Raji (cell line): ENCODE data around the gene ARAP3.

ENCODE experiments used
- POLR2A ChIP-seq: IDR thresholded peaks from 2 replicates; pipeline ENCODE4 v1.6.1; 2011; ENCODE audit warnings: low read depth, low read length, control low read depth; ENCODE audit not compliant: insufficient read depth

ARAP3 gene, protein sequence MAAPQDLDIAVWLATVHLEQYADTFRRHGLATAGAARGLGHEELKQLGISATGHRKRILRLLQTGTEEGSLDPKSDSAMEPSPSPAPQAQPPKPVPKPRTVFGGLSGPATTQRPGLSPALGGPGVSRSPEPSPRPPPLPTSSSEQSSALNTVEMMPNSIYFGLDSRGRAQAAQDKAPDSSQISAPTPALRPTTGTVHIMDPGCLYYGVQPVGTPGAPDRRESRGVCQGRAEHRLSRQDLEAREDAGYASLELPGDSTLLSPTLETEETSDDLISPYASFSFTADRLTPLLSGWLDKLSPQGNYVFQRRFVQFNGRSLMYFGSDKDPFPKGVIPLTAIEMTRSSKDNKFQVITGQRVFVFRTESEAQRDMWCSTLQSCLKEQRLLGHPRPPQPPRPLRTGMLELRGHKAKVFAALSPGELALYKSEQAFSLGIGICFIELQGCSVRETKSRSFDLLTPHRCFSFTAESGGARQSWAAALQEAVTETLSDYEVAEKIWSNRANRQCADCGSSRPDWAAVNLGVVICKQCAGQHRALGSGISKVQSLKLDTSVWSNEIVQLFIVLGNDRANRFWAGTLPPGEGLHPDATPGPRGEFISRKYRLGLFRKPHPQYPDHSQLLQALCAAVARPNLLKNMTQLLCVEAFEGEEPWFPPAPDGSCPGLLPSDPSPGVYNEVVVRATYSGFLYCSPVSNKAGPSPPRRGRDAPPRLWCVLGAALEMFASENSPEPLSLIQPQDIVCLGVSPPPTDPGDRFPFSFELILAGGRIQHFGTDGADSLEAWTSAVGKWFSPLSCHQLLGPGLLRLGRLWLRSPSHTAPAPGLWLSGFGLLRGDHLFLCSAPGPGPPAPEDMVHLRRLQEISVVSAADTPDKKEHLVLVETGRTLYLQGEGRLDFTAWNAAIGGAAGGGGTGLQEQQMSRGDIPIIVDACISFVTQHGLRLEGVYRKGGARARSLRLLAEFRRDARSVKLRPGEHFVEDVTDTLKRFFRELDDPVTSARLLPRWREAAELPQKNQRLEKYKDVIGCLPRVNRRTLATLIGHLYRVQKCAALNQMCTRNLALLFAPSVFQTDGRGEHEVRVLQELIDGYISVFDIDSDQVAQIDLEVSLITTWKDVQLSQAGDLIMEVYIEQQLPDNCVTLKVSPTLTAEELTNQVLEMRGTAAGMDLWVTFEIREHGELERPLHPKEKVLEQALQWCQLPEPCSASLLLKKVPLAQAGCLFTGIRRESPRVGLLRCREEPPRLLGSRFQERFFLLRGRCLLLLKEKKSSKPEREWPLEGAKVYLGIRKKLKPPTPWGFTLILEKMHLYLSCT (N-terminal part only)

GRCh38 chr5:141681695-141682641 lies at the start of gene ARAP3:
TSS of gene ARAP3 (minus strand) at chr5:141682230. CDS start at chr5:141680486, 1,744 bp downstream.
- TF ChIP-seq POLR2A, result no peak

DNA sequence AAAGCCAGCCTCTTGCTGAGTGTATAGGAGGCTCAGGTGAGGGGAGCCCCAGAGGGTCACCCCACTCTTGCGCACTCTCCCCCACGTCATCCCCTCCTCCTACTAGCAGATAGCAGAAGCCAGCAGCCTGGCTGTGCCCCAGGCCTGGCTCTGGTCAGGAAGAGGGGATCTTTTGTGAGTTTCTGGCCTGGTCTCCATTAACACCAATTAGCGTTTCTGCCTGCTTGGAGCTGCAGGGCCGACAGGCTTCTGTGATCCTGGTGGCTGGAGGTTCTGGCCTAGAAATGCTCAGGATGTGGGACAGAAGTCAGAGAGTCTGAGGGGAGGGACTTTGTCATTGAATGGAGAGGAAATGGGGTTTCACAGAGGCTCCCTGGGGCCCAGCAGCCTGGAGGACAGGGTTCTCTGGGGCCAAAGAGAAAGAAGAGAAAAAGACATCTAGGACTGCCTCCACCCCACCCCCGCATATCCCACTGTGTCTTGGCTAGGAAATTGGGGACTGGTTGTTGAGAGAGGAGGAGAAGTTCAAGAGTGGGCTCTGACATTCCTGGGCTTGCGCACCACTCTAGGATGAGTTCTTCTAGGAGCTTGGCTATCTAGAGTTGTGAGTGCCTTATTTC lies 47.5 kb upstream of the ARAP3 start:
- TF ChIP-seq POLR2A, result no peak

DNA sequence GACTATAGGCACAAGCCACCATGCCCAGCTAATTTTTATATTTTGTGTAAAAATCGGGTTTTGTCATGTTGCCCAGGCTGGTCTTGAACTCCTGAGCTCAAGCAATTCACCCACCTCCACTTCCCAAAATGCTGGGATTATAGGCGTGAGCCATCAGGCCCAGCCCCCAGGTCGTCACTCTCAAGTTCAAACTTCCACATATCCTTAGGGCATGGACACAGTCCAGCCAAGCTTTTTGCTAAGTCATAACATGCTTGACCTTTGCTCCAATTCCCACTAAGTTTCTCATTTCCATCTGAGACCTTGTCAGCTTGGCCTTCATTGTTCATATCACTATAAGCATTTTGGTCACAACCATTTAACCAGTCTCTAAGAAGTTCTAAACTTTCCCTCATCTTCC lies 43.9 kb upstream of the ARAP3 start:
- TF ChIP-seq POLR2A, result no peak

GRCh38 chr5:141722266-141722665 lies 40.2 kb upstream of the ARAP3 start:
- TF ChIP-seq POLR2A, result no peak

DNA sequence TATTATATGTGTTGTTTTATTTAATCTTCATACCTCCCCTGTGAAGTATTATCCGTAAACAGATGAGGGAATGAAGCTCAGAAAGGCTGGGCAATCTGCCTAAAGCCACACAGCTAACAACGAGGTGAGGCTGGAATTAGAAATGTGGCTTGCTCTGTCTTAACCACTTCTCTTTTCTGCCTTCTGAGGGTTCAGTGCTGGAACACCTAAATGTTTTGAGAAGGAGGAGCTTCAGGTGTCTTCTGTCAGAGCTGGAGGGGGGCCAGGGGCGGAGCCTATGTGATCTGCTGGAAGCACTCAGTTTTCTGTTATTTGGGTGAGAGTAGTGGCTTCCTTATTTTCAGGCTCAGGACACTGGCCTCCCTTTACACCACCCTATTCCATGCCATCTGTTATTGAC lies 35.0 kb upstream of the ARAP3 start:
- no peak for TF ChIP-seq POLR2A

- no peak for TF ChIP-seq POLR2A
These were observed 34.4 kb upstream of the ARAP3 start for GRCh38 chr5:141716468-141716867.

- TF ChIP-seq POLR2A, result no peak
These were observed 34.0 kb upstream of the ARAP3 start for GRCh38 chr5:141716009-141716408.

- TF ChIP-seq POLR2A, result no peak
These were observed 33.4 kb upstream of the ARAP3 start for GRCh38 chr5:141715346-141715905.

GRCh38 chr5:141714542-141715310 lies 32.7 kb upstream of the ARAP3 start:
- TF ChIP-seq POLR2A, result no peak

- TF ChIP-seq POLR2A, result no peak
These were observed 31.7 kb upstream of the ARAP3 start for GRCh38 chr5:141713616-141714309.

DNA sequence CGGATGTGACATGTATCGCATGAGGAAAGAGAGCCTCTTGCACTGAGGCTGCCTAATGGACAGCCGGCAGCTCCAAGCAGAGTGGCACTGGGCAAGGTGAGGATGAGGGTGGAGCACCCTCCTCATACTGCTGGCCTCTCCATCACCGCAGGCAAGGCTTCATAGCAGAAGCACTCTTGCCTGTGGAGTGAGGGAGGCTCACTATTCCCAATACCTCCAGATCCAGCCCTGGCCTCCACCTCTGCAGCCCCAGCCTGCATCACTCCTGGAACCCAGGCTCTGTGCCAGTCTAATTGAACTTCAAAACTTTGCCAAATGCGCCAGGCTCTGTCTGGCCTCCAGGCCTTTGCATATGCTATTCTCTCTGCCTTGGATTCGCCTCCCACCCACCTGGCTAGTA lies 29.7 kb upstream of the ARAP3 start:
- TF ChIP-seq POLR2A, result no peak

DNA sequence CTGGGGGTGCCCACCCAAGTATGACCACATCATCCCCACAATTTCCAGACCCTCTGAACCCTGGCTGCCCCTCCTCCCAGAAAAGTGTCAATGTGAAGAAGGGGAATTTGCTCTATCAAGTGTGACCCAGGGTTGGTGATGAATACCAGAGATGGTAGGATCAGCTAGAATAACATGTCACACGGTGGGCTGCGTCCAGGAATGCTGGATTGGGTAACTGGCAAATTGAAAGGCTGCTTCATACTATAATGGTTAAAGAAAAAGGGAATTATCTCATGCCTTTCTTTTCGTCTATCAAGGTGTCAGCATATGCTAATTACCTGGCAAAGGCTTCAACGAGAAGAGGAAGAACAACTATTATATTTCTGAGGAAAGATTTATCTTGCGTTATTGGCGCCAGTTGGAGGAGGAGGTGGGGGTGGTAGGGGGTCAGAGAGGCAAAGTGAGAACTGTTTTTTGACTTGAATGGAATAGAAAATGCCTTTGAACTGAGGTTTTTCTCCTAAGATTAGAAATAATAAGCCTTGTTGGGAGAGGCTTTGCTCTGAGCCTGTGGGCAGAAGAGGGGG lies 27.8 kb upstream of the ARAP3 start:
- no peak for TF ChIP-seq POLR2A

DNA sequence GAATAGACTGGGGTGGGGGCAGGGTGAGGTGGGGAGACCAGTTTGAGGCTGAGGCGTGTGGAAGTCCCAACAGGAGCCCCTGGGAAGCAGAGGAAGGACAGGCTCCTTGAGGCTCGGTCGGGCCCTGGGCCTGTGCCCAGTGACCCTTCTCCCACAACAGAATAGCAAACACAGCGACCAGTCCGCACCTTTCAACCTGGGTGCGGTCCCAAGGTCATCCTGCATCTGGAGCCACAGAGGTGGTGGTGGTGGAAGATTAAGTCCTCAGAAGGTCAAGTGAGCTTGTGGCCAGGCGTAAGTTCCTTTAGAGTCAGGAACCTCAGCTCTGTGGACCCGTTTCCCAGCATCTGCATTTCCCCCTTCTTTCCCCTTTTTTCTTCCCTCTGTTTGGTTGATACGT lies 26.0 kb upstream of the ARAP3 start:
- no peak for TF ChIP-seq POLR2A
